ENCODE data around the gene C9orf43.

GRCh38 chr9:113472199-113472598 is 61.7 kb downstream of the C9orf43 start:
- TF ChIP-seq CTCF (IDR thresholded peaks at IDR 0.05; ENCODE audit: extremely low read depth in 1 of 2, insufficient read depth in 1 of 2, low read depth in 1 of 2, low read length in 2 of 2) (no peak), EZH2 (IDR thresholded peaks at IDR 0.05; ENCODE audit: borderline replicate concordance, low read depth, low read length, severe bottlenecking) (no peak), MYC (IDR thresholded peaks at IDR 0.05; ENCODE audit: low read depth, low read length) (no peak), POLR2AphosphoS5 (IDR thresholded peaks at IDR 0.05; ENCODE audit: insufficient read depth, low read depth, low read length) (no peak)
